ENCODE results near the gene VASH1.

GRCh38 chr14:76756371-76756750, 4.9 kb upstream of the VASH1 start:
- no peak for TF ChIP-seq CTCF (IDR thresholded peaks at IDR 0.05 in 8 of 11, conservative IDR thresholded peaks at IDR 0.05 in 3 of 11)
- TF ChIP-seq POLR2AphosphoS5 (IDR thresholded peaks at IDR 0.05): no peak
- no peak for TF ChIP-seq POLR2A (IDR thresholded peaks at IDR 0.05)
